GM21737 (cell line): Measurements from ENCODE around the gene TRPM1.
"Not testable (repeated sequence)": the region's sequence is repeated elsewhere in the genome, so short reads cannot be mapped to it uniquely, and the experiment has no call there.

Experiments
- ATAC-seq: cut with Tn5 transposase; IDR thresholded peaks from one replicate; pipeline ENCODE4 v1.9.1; 2021; ENCODE audit warnings: mild to moderate bottlenecking, moderate library complexity; ENCODE audit not compliant: unreplicated experiment

Gene TRPM1

GRCh38 chr15:31127596-31128261 is 26.2 kb upstream of the TRPM1 start:
- ATAC-seq = no peak

- ATAC-seq = no peak
These were observed 23.5 kb upstream of the TRPM1 start for GRCh38 chr15:31125061-31125460.

DNA sequence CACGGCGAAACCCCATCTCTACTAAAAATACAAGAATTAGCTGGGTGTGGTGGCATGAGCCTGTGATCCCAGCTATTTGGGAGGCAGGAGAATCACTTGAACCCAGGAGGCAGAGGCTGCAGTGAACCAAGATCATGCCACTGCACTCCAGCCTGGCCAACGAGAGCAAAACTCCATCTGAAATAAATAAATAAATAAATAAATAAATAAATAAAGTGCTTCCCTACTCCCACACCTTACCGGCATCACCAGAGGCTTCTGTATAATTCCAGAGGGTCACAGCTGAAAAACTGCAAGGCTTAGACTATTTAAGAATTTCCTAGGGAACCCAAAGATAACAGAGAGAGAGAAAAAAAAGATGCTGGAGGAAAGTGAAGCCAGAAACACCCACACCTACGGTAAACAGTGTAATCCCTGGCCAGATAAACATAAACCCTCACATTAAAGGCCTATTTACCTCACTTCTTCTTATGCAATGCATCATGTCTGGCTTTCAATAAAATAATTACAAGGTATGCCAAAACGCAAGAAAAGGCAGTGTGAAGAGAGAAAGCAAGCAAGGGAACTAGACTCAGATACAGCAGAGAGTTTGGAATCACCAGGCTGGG is 15.0 kb upstream of the TRPM1 start:
- no peak for ATAC-seq

DNA sequence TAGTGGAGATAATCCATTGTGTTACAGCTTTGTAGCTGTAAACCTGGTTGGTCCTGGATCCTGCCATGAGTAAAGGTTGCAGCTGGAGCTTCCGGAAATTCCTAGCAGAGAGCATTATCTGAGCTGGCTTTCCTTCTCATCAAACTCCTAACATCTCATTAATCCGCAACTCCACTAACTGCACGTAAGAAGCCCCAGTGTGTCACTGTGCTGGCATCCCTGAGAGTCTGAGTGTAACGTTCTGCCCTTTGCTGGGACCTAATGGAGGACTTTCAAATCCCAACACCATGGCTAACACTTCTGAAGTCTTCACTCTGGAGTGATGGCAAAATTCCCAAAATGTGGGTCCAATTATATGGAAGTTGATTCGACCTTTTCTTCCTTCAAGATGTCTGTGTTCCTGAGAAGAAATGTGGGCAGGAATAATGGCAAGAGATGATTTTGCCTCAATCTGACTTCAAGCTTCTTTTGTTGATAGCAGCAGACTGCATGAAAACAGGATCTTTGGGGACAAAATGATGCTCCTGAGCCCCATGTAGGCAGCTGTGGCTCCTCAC is 9.6 kb upstream of the TRPM1 start:
- no peak for ATAC-seq

DNA sequence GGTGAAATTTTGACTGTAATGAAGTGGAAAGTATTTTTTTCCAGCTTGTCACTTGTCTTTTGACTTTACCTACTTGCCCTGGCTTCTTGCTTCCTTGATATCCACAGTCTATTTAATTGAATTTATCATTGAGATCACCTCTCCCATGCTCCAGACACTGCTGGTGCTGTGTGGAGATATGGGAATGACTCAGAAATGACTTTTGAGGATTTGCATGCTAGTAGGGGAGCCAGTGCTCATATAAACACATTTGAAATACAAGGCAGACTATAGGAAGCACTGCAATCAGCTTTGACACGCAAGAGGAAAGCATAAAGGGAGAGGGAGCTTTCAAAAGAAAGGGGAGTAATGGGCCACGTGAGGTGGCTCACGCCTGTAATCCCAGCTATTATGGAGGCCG is 7.3 kb upstream of the TRPM1 start:
- ATAC-seq = no peak

- ATAC-seq = no peak
These were observed 5.2 kb upstream of the TRPM1 start for GRCh38 chr15:31106495-31107300.

DNA sequence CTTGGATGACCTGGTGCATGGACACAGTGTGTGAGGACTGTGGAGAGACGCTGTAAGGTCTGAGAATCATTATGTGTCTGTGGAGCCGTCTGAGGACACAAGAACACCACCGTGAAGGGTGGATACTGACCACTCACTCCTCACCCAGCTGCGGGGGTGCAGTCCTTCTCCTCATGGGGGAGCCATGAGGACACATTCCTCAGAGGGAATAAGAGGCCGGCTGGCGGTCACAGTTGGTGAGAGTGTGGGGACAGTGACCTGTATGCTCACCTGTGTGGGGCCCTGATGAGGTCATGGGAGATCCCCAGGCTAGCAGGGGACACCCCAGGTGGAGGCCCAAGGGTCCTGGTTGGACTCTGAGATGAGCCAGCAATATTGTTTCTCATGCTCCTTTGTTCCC is 2.5 kb upstream of the TRPM1 start:
- ATAC-seq = no peak

DNA sequence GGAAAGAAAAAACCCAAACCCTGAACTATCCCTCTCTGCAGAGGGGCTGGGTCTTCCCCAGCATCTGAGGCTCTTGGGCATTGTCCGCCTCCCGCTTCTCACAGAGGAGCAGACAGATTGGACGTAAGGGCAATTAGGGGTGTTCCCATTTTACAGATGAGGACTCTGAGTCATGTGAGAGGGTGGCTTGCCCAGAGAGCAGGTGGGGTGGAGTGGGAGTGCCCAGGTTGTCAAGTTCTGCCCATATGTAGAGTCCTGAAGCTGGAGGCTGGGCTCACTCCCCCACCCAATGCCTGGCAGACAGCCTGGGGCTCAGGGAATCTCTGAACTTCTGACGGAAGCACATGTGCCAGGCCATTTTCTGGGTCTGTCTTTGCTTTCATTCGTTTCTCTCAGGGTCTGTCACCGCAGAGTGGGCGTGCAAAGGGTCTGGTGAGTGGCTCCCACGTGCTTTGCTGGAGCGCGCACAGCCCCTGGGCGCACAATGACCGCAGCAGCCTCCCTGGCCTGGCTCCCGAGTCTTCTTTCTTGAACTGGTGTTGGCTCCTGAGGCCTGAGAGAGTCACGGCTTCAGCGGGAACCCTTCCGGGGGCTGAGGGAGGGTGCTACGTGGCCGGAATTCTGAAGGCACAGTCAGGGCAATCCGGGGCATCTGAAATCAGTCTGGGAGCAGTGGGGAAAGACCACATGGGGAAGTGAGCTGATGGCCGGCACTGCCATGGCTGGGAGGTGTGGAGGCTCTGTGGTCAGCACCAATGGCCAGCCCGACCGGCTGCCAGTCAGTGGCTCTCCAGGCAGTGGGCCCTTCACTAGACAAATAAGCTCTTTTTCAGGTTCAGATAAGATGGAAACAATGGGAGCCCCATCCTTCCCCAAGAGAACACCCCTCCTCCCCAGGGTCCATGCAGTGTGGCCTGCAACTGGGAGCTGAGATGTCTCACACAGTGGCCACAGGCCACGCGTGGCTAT is 1.1 kb upstream of the TRPM1 start:
- ATAC-seq = no peak

DNA sequence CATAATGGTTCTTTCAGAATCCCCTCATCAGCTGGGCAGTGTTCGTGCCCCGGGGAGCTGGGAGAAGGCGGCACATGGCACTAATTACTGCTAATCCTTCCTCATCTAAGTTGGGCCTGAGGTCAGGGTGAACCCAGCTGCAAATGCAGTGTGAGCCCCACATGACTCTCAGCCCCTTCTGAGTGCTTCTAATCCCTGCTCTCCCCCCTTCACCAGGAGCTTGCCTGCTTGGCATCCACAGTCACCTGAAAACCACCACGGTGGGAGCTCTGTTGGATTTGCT is 455 bp upstream of the TRPM1 start:
- ATAC-seq = no peak

GRCh38 chr15:31100738-31101137 is 787 bp downstream of the TRPM1 start:
- ATAC-seq = no peak

DNA sequence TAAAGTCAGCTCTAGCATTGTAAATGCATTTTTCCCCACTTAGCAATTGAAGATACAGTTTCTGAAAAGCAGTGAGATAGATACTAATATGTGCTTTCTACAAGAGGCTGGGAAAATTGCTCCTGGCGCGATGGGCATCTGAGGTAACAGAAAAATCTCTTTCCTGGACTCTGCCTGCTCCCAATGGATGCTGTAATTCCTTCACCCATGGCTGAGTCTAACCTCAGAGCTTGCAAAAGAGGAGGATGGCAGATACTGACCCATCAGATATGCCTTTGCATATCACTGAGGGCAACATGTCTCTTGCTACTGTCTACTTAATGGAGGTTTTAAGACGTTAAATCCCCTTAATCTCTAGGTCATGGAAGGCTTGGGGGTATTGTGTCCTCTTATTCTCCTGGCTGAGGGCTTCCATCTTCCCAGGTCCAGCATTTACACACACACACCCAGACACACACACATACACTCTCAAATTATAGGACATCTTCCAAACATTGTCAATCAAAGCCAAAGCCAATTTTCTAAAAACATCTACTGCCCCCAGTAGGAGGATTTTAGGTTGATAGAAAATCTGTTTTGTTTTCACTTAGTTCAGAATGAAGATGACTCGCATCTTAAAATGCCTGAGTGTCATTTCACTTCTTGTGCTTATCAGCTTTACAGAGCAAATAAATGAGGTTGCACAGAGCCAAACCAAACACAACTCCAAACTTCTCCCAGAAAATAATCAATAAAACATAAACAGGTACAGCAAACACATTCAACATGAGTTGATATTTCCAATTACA is 2.4 kb downstream of the TRPM1 start:
- ATAC-seq = no peak

DNA sequence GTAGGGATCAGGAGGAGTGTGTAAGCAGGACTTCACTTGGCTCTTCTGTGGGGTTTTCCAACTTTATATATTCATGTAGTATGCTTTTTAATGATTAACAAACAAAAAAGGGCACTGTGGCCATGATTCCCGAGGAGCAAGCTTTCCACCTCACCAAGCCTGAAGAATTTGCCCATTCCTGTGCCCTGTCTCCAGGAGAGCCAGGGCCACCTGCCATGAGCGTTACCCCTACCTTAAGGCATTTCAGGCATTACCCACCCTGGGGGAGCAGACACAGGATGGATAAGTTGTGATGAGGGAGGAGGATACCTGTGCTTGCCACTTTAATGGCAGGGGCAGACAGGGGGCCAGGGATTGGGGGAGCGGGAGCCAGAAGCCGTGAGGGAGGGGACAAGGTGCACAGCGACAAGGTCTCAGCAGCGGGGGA is 3.0 kb downstream of the TRPM1 start:
- ATAC-seq = no peak

- ATAC-seq = no peak
These were observed 5.0 kb downstream of the TRPM1 start for GRCh38 chr15:31096563-31096962.

DNA sequence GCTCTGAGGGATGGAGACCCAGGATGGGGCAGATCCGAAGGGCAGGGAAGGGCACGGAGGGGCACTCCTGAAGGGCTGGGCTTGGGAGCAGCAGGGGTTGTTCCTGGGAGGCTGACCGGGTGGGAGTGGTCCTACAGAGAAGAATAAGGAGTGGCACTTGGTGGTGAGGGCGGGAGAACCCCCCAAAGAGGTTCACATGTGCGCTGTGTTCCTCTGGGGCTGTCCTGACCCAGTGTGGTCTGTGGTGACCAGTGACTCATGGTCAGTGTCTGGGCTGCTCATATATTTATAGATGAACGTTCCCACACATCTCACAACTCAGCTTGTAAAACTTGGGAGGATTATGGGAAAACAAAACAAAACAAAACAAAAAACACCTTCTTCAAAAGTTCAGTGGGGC is 10.0 kb downstream of the TRPM1 start:
- no peak for ATAC-seq

DNA sequence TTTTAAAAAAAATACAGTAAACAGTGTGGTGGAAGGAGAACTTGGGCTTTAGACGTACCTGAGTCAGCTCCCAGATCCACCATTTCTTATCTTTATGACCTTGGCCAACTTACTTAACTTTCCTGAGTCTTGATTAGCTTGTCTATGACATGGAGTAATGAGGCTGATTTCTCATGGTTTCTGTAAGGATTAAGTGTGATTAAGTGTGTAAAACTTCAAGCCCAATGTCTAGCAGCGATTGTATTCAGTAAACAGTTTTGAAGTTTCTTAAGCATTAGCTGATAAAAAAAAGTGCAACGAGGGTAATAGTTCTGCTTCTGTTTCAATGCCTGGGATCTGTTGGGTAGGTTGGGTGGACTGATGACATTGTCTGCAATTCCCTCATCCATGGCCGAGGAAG is 10.8 kb downstream of the TRPM1 start:
- no peak for ATAC-seq

DNA sequence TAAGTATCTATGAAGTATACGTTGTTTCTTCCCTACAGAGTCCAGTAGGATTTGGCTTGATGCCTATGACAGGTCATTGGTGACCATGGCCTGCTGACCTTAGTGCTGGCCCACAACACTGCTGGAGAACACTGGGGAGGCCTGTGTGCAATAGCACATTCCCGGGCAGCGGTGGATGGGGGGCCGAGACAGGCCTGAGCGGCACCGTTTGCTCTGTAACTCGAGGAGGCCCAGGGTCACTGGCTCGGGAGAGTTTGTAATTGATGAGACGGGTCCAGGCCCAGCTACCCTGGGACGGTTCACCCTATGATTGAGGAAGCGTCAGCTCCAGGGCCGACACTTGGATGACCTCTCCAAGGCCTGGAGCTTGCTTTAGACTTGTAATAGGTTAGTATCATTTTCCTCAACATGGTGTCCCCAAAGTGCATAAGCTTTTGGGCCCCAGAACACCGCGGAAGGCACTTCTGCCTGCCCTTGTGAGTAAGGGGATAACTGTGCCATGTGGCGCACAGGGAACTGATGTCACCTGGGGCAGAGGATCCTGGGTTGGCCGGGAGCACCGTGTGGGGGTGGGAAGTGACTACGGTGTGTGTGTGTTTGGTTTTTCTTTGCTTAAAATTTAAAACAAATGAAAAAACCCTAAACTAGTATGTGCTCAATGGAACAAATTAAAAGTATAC is 12.0 kb downstream of the TRPM1 start:
- ATAC-seq = no peak

DNA sequence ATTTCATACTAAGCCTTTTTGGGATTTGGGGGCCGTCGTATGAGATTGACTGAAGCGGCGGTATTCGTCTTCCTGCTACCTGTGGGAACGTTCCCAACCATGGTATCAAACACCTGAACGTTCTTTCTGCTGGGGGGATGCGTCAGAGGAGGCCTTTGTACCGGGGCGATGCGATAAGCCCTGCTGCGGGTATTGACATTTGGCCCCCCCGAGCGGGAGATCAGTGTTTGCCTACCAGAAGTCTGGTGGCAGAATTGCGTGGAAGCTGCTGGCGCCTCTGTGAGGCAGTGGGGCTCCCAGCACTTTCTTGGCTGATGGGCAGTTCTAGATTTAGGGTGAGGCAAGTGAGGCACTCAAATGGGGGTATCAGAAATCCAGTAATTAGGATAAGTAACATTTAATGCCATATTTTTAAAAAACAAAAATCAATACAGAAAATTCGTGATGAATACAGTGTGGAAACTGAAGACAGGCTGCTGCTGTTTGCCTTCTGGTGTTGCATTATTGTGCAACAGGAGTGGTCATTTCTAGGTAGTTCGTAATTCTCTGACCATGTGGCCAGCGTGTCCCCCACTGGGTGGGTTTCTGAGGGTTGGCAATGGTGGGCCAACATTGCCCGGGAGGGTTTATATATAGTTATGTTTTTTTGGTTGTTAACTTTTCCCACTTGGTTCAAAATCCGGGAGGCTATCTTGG is 12.7 kb downstream of the TRPM1 start:
- no peak for ATAC-seq

- ATAC-seq = not testable (repeated sequence)
These were observed 13.5 kb downstream of the TRPM1 start for GRCh38 chr15:31088041-31088440.

DNA sequence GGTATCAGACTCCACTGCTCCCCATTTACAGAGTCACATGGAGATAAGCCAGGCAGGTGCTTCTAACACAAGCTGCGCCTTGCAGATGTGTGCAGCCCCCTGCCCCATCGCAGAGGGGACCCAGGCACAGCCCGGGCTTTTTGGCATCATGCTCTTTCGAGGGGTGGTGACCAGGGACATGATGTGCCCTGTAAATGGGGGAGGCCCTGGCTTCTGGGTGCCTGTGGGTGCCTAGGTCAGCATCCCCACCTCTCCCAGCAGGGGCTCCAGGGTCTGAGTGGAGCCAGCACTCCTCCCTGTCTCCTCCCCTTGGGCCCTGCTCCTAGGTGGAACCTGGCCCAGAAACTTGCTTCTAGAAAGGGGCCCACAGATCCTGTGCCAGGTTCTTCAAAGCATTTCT is 15.2 kb downstream of the TRPM1 start:
- no peak for ATAC-seq
